ENCODE results near the gene TANGO2. TPM values are rescaled to one million over a fixed set of nuclear protein-coding genes. Genes with fewer than 3 reads are reported as not detected.

Gene TANGO2
- total and polyA plus RNA-seq, 10 donors = 18.7 to 72.2 (median 55.1) TPM

GRCh38 chr22:20092477-20092854 lies 71.6 kb downstream of the TANGO2 start:
- peaks cover 3 to 100% (median 93%) of the 10 kb centered on the region in 6 donors for H3K36me3 ChIP-seq
- peaks cover 0 to 8% (median 2%) of the 10 kb centered on the region in 8 donors for H3K9me3 ChIP-seq
- DNase-seq = peak; percentile 63
- H3K4me3 ChIP-seq = peak overlapping the region in 1 of 8 donors; percentile 16
- H3K27ac ChIP-seq = peak overlapping the region in 5 of 8 donors; percentile 47 to 70 (median 57)
- H3K4me1 ChIP-seq = peaks cover 0 to 47% (median 22%) of the 10 kb centered on the region in 6 donors
- H3K27me3 ChIP-seq (replicated peaks in 1 of 7) = no peaks in the 10 kb centered on the region
- WGBS, 5 donors = 85 to 92% (median 86%) methylated on average over 11 of the region's 11 CpGs
- no peak for TF ChIP-seq POLR2AphosphoS5 (IDR thresholded peaks at IDR 0.05)
- TF ChIP-seq CTCF (IDR thresholded peaks at IDR 0.05 in 8 of 11, conservative IDR thresholded peaks at IDR 0.05 in 3 of 11) = no peak
- TF ChIP-seq POLR2A (IDR thresholded peaks at IDR 0.05) = no peak
- intact Hi-C loops (cut with DNase I; ENCODE audit: low total_unique reads) = no loop called here

GRCh38 chr22:20093418-20094196 lies 72.7 kb downstream of the TANGO2 start:
- intact Hi-C loops (cut with DNase I; ENCODE audit: low total_unique reads) = no loop called here
- peak overlapping the region in 2 of 8 donors; percentile 56 to 70 for H3K27ac ChIP-seq
- TF ChIP-seq POLR2A (IDR thresholded peaks at IDR 0.05) = no peak
- TF ChIP-seq POLR2AphosphoS5 (IDR thresholded peaks at IDR 0.05) = no peak
- no peak for TF ChIP-seq CTCF (IDR thresholded peaks at IDR 0.05 in 8 of 11, conservative IDR thresholded peaks at IDR 0.05 in 3 of 11)
- H3K4me3 ChIP-seq = no peak overlapping the region
- peaks cover 0 to 8% (median 2%) of the 10 kb centered on the region in 8 donors for H3K9me3 ChIP-seq
- peaks cover 3 to 100% (median 89%) of the 10 kb centered on the region in 6 donors for H3K36me3 ChIP-seq
- no peaks in the 10 kb centered on the region for H3K27me3 ChIP-seq (replicated peaks in 1 of 7)
- WGBS, 5 donors = 90 to 96% (median 92%) methylated on average over 12 to 13 of the region's 13 CpGs
- H3K4me1 ChIP-seq = peaks cover 0 to 43% (median 22%) of the 10 kb centered on the region in 6 donors
- peak; percentile 30 for DNase-seq

GRCh38 chr22:20094197-20094807 lies 73.4 kb downstream of the TANGO2 start:
- H3K36me3 ChIP-seq = peaks cover 3 to 100% (median 91%) of the 10 kb centered on the region in 6 donors
- TF ChIP-seq POLR2A (IDR thresholded peaks at IDR 0.05) = no peak
- TF ChIP-seq POLR2AphosphoS5 (IDR thresholded peaks at IDR 0.05) = no peak
- TF ChIP-seq CTCF (IDR thresholded peaks at IDR 0.05 in 8 of 11, conservative IDR thresholded peaks at IDR 0.05 in 3 of 11) = no peak
- 94 to 97% (median 96%) methylated on average over 14 to 15 of the region's 15 CpGs for WGBS, 5 donors
- DNase-seq = peak; percentile 64
- H3K27ac ChIP-seq = no peak overlapping the region
- H3K27me3 ChIP-seq (replicated peaks in 1 of 7) = no peaks in the 10 kb centered on the region
- no peak overlapping the region for H3K4me3 ChIP-seq
- H3K4me1 ChIP-seq = peaks cover 0 to 45% (median 24%) of the 10 kb centered on the region in 6 donors
- intact Hi-C loops (cut with DNase I; ENCODE audit: low total_unique reads) = no loop called here
- peaks cover 0 to 8% (median 2%) of the 10 kb centered on the region in 8 donors for H3K9me3 ChIP-seq

- Histone ChIP-seq H3K4me1 (peaks cover 0 to 48% (median 26%) of the 10 kb centered on the region in 6 donors), H3K4me3 (no peak overlapping the region), H3K9me3 (peaks cover 0 to 8% (median 2%) of the 10 kb centered on the region in 8 donors), H3K36me3 (peaks cover 0 to 100% (median 90%) of the 10 kb centered on the region in 6 donors), H3K27ac (no peak overlapping the region), H3K27me3 (replicated peaks in 1 of 7) (no peaks in the 10 kb centered on the region)
- intact Hi-C loops (cut with DNase I; ENCODE audit: low total_unique reads) = no loop called here
- WGBS, 5 donors = 85 to 95% (median 88%) methylated on average over 4 of the region's 4 CpGs
- DNase-seq = no peak
- TF ChIP-seq POLR2A (IDR thresholded peaks at IDR 0.05) (no peak), POLR2AphosphoS5 (IDR thresholded peaks at IDR 0.05) (no peak), CTCF (IDR thresholded peaks at IDR 0.05 in 8 of 11, conservative IDR thresholded peaks at IDR 0.05 in 3 of 11) (no peak)
Measured at GRCh38 chr22:20095521-20095920, 74.6 kb downstream of the TANGO2 start.
